SK-N-SH (cell line): ENCODE results near the gene MAGEF1. TPM values are rescaled to one million over a fixed set of nuclear protein-coding genes. Genes with fewer than 3 reads are reported as not detected.
A peak's percentile ranks its signal among the peaks of the same experiment; 100 is the strongest.

Experiments
- CTCF ChIA-PET: fragments of 300-600, 350-600 bp; formaldehyde crosslinking; extraction: SDS; loops from one replicate; lab custom pipeline; 2021; lab: Yijun Ruan, JAX
- POLR2A ChIA-PET: fragments of 350-600 bp; sonication (Branson Sonifier 250); formaldehyde crosslinking; extraction: SDS; loops from one replicate; lab custom pipeline; 2020; ENCODE audit warnings: antibody characterized with exemption, inconsistent platforms; lab: Yijun Ruan, JAX
- DNase-seq: peaks from one replicate; pipeline ENCODE4 v3.0.0; 2012
- H2AFZ ChIP-seq: fragments of 200-600 bp; sonication (generic); 2 replicates; pipeline ENCODE4 v1.8.1; 2016; ENCODE audit warnings: antibody characterized with exemption, mild to moderate bottlenecking, low read depth
- H3F3A ChIP-seq: fragments of 200-600 bp; sonication (generic); replicated peaks from 2 replicates; pipeline ENCODE3; 2016; ENCODE audit warnings: antibody characterized with exemption, mild to moderate bottlenecking; ENCODE audit not compliant: insufficient read depth
- H3K27ac ChIP-seq, 2 experiments: fragments of 200-500 bp in 1 of 2; fragments of 200-600 bp in 1 of 2; sonication (Bioruptor generic) in 1 of 2; sonication (generic), shearing (Covaris generic) in 1 of 2; 2 replicates each; pipeline versions ENCODE4 v1.5.1 to v1.6.1; 2014 to 2016; ENCODE audit warnings: low read depth in 2 of 2, inconsistent platforms in 1 of 2, low read length in 1 of 2, mild to moderate bottlenecking in 1 of 2, mixed read lengths in 1 of 2
- H3K27me3 ChIP-seq: fragments of 200-600 bp; sonication (generic), shearing (Covaris generic); 2 replicates; pipeline ENCODE4 v1.6.1; 2016; ENCODE audit warnings: mixed run types; ENCODE audit not compliant: insufficient read depth
- H3K36me3 ChIP-seq, 2 experiments: fragments of 200-500 bp in 1 of 2; fragments of 200-600 bp in 1 of 2; sonication (Bioruptor generic) in 1 of 2; sonication (generic) in 1 of 2; replicated peaks in 1 of 2; 2 replicates each; pipeline versions ENCODE3 to v1.5.1; 2014 to 2016; ENCODE audit warnings: low read length in 1 of 2, mild to moderate bottlenecking in 1 of 2; ENCODE audit not compliant: insufficient read depth in 2 of 2, control insufficient read depth in 1 of 2
- H3K4me1 ChIP-seq, 2 experiments: fragments of 200-500 bp in 1 of 2; fragments of 200-600 bp in 1 of 2; sonication (Bioruptor generic) in 1 of 2; sonication (generic), shearing (Covaris generic) in 1 of 2; 2 replicates each; pipeline versions ENCODE4 v1.5.1 to v1.6.1; 2014 to 2016; ENCODE audit warnings: low read depth in 1 of 2, low read length in 1 of 2, mixed run types in 1 of 2; ENCODE audit not compliant: insufficient read depth in 2 of 2, control insufficient read depth in 1 of 2
- H3K4me2 ChIP-seq: fragments of 200-600 bp; sonication (generic), shearing (Covaris generic); 2 replicates; pipeline ENCODE4 v1.6.1; 2017; ENCODE audit warnings: mixed run types
- H3K4me3 ChIP-seq, 2 experiments: fragments of 200-500 bp in 1 of 2; fragments of 200-600 bp in 1 of 2; sonication (Bioruptor generic) in 1 of 2; sonication (generic), shearing (Covaris generic) in 1 of 2; 2 replicates each; pipeline versions ENCODE4 v1.5.1 to v1.8.1; 2014 to 2016; ENCODE audit warnings: low read depth in 2 of 2, inconsistent platforms in 1 of 2, low read length in 1 of 2, mild to moderate bottlenecking in 1 of 2, mixed read lengths in 1 of 2, moderate library complexity in 1 of 2
- H3K79me2 ChIP-seq: fragments of 200-600 bp; sonication (generic); 2 replicates; pipeline ENCODE4 v1.8.1; 2017; ENCODE audit warnings: mild to moderate bottlenecking; ENCODE audit not compliant: insufficient read depth
- H3K9ac ChIP-seq: fragments of 200-600 bp; sonication (generic); 2 replicates; pipeline ENCODE4 v1.6.1; 2017; ENCODE audit warnings: mixed run types
- H3K9me2 ChIP-seq: fragments of 200-600 bp; sonication (generic); 2 replicates; pipeline ENCODE4 v1.6.1; 2017; ENCODE audit warnings: mixed run types
- H3K9me3 ChIP-seq: fragments of 200-600 bp; sonication (generic); 2 replicates; pipeline ENCODE4 v1.6.1; 2017; ENCODE audit warnings: mixed run types, mild to moderate bottlenecking, moderate library complexity
- H4K20me1 ChIP-seq: fragments of 200-600 bp; sonication (generic); 2 replicates; pipeline ENCODE4 v1.6.1; 2017; ENCODE audit warnings: mild to moderate bottlenecking, mixed run types; ENCODE audit not compliant: insufficient read depth
- CHD2 ChIP-seq: fragments of 150-350 bp; IDR thresholded peaks from 2 replicates; pipeline ENCODE4 v1.6.1; 2018; ENCODE audit warnings: low read length; ENCODE audit not compliant: partially characterized antibody
- CTCF ChIP-seq: fragments of 200-600 bp; sonication (generic); IDR thresholded peaks from 2 replicates; pipeline ENCODE4 v1.6.1; 2017; ENCODE audit warnings: antibody characterized with exemption, mild to moderate bottlenecking, moderate library complexity
- EP300 ChIP-seq, 2 experiments: IDR thresholded peaks; 2 replicates each; pipeline versions ENCODE4 v1.4.0 to v1.6.1; 2012; ENCODE audit warnings: borderline replicate concordance in 1 of 2, low read depth in 1 of 2, low read length in 1 of 2
- FOSL2 ChIP-seq: IDR thresholded peaks from 2 replicates; pipeline ENCODE4 v1.4.0; 2012; ENCODE audit warnings: low read depth, mild to moderate bottlenecking, moderate library complexity, borderline replicate concordance
- FOXM1 ChIP-seq: IDR thresholded peaks from 2 replicates; pipeline ENCODE4 v1.4.0; 2012; ENCODE audit warnings: low read depth, mild to moderate bottlenecking
- GABPA ChIP-seq: IDR thresholded peaks from 2 replicates; pipeline ENCODE4 v1.4.0; 2012; ENCODE audit warnings: low read depth, mild to moderate bottlenecking
- IRF3 ChIP-seq: fragments of 150-350 bp; IDR thresholded peaks from 2 replicates; pipeline ENCODE4 v1.6.1; 2016; ENCODE audit warnings: mild to moderate bottlenecking, low read depth, low read length
- JUND ChIP-seq: IDR thresholded peaks from 2 replicates; pipeline ENCODE4 v1.4.0; 2012
- MXI1 ChIP-seq: IDR thresholded peaks from 2 replicates; pipeline ENCODE4 v1.6.1; 2012; ENCODE audit warnings: mild to moderate bottlenecking, low read depth, low read length, improper control_type of control experiment
- NFIC ChIP-seq: IDR thresholded peaks from 2 replicates; pipeline ENCODE4 v1.4.0; 2012; ENCODE audit warnings: borderline replicate concordance
- POLR2AphosphoS5 ChIP-seq: IDR thresholded peaks from 2 replicates; pipeline ENCODE4 v1.6.1; 2012; ENCODE audit warnings: low read depth, low read length
- RAD21 ChIP-seq: IDR thresholded peaks from 2 replicates; pipeline ENCODE4 v1.6.1; 2012; ENCODE audit warnings: mild to moderate bottlenecking, low read length
- RCOR1 ChIP-seq: fragments of 150-350 bp; IDR thresholded peaks from 2 replicates; pipeline ENCODE4 v1.6.1; 2017; ENCODE audit warnings: antibody characterized with exemption, low read length
- RFX5 ChIP-seq: IDR thresholded peaks from 2 replicates; pipeline ENCODE4 v1.6.1; 2012; ENCODE audit warnings: mild to moderate bottlenecking, improper control_type of control experiment, low read length
- SMC3 ChIP-seq: IDR thresholded peaks from 2 replicates; pipeline ENCODE4 v1.6.1; 2012; ENCODE audit warnings: low read depth, low read length, improper control_type of control experiment
- ZBTB33 ChIP-seq: IDR thresholded peaks from 2 replicates; pipeline ENCODE4 v1.4.0; 2012; ENCODE audit warnings: low read depth, borderline replicate concordance
- WGBS: methylation state at CpG from one replicate; pipeline ENCODE4 v1.1.6; 2017; ENCODE audit warnings: low lambda C conversion rate; 5-methylcytosine and 5-hydroxymethylcytosine counted together
- polyA plus RNA-seq, 3 experiments: library from polyadenylated mRNA; depleted of rRNA; stranded (reverse); fragments of >200 nt; gene quantifications; 2 replicates each; pipeline ENCODE4 v1.2.3, GENCODE V29; 2012
- TF ChIP-seq, protein P1 (sequence below): IDR thresholded peaks from 2 replicates; pipeline ENCODE4; 2012

The MAGEF1 gene
- polyA plus RNA-seq, 1 of the 3 experiments (the other 2 are of a cell fraction), result 45.2 TPM

GRCh38 chr3:184728010-184728527, 16.2 kb upstream of the MAGEF1 start:
- no peaks in the 10 kb centered on the region for H4K20me1 ChIP-seq
- H3K9ac ChIP-seq, result no peak overlapping the region
- CTCF ChIA-PET, result interaction anchor here (0.7 to 5.4 kb wide), 6 partner anchors 14 to 162 kb away, joined by 3 to 39 read pairs (median 16); partner anchors contain the start of gene MAGEF1
- peaks cover 0 to 22% of the 10 kb centered on the region in 2 experiments; a peak in 2 of 4 replicates for H3K4me1 ChIP-seq
- 77% methylated on average over 6 of the region's 6 CpGs for WGBS
- H3K4me2 ChIP-seq, result no peak overlapping the region
- no peak for DNase-seq
- H3F3A ChIP-seq, result no peaks in the 10 kb centered on the region
- H3K36me3 ChIP-seq, result no peaks in the 10 kb centered on the region
- no peak for TF ChIP-seq NFIC
- TF ChIP-seq GABPA, result no peak
- no peak for TF ChIP-seq FOXM1
- TF ChIP-seq RCOR1, result no peak
- no peak for TF ChIP-seq POLR2AphosphoS5
- no peak for TF ChIP-seq RFX5
- no peaks in the 10 kb centered on the region for H3K9me2 ChIP-seq
- no peak overlapping the region for H2AFZ ChIP-seq
- H3K9me3 ChIP-seq, result no peaks in the 10 kb centered on the region
- H3K4me3 ChIP-seq, result no peak overlapping the region
- POLR2A ChIA-PET, result no interaction called here
- no peak overlapping the region for H3K27ac ChIP-seq
- H3K79me2 ChIP-seq, result no peaks in the 10 kb centered on the region
- H3K27me3 ChIP-seq, result no peaks in the 10 kb centered on the region

GRCh38 chr3:184727357-184728009, 15.6 kb upstream of the MAGEF1 start:
- ChIA-PET CTCF (interaction anchor here (0.7 to 5.4 kb wide), 27 partner anchors 9 to 356 kb away, joined by 3 to 39 read pairs (median 5); partner anchors contain the start of gene MAGEF1), POLR2A (no interaction called here)
- TF ChIP-seq, protein P1, sequence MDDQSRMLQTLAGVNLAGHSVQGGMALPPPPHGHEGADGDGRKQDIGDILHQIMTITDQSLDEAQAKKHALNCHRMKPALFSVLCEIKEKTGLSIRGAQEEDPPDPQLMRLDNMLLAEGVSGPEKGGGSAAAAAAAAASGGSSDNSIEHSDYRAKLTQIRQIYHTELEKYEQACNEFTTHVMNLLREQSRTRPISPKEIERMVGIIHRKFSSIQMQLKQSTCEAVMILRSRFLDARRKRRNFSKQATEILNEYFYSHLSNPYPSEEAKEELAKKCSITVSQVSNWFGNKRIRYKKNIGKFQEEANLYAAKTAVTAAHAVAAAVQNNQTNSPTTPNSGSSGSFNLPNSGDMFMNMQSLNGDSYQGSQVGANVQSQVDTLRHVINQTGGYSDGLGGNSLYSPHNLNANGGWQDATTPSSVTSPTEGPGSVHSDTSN, result peak; percentile 15; the same call in 1 of the 2 replicates
- TF ChIP-seq SMC3 (peak; percentile 81), MXI1 (no peak), CHD2 (peak; percentile 39), POLR2AphosphoS5 (peak; percentile 36; the same call in 1 of the 2 replicates), CTCF (peak; percentile 86), GABPA (no peak), IRF3 (no peak), FOSL2 (no peak), ZBTB33 (no peak), EP300 (IDR thresholded peaks at IDR 0.05; ENCODE audit: borderline replicate concordance in 1 of 2, low read depth in 1 of 2, low read length in 1 of 2) (no peak), RCOR1 (peak; percentile 41; the same call in 1 of the 2 replicates), JUND (no peak), RAD21 (peak; percentile 87)
- H3K36me3 ChIP-seq, result no peaks in the 10 kb centered on the region
- no peaks in the 10 kb centered on the region for H3F3A ChIP-seq
- no peaks in the 10 kb centered on the region for H3K9me2 ChIP-seq
- WGBS, result 32% methylated on average over 10 of the region's 10 CpGs
- H3K27ac ChIP-seq, result peak overlapping the region in 1 of 2 experiments; percentile 50; a peak in 2 of 4 replicates
- H3K4me1 ChIP-seq, result peaks cover 0 to 22% of the 10 kb centered on the region in 2 experiments; a peak in 2 of 4 replicates
- no peaks in the 10 kb centered on the region for H3K9me3 ChIP-seq
- H3K4me2 ChIP-seq, result 0 out of 2 replicates have a peak overlapping the region, but pooled peaks have one; percentile 8
- H4K20me1 ChIP-seq, result no peaks in the 10 kb centered on the region
- H3K27me3 ChIP-seq, result no peaks in the 10 kb centered on the region
- no peaks in the 10 kb centered on the region for H3K79me2 ChIP-seq
- H3K9ac ChIP-seq, result no peak overlapping the region
- peak overlapping the region in 1 of 2 experiments; percentile 43; a peak in 1 of 4 replicates for H3K4me3 ChIP-seq
- no peak overlapping the region for H2AFZ ChIP-seq
- peak; percentile 88 for DNase-seq
